GM10847 (cell line): Measurements from ENCODE around the gene GALNT14.

ENCODE experiments used
- POLR2A ChIP-seq: IDR thresholded peaks from 2 replicates; pipeline ENCODE4 v1.6.1; 2011; ENCODE audit not compliant: insufficient read length; ENCODE audit errors: extremely low read depth

Gene GALNT14

GRCh38 chr2:31023541-31023940, 114.7 kb downstream of the GALNT14 start:
- TF ChIP-seq POLR2A = no peak

- TF ChIP-seq POLR2A = no peak
Observed at GRCh38 chr2:31020713-31021112, 117.5 kb downstream of the GALNT14 start.

DNA sequence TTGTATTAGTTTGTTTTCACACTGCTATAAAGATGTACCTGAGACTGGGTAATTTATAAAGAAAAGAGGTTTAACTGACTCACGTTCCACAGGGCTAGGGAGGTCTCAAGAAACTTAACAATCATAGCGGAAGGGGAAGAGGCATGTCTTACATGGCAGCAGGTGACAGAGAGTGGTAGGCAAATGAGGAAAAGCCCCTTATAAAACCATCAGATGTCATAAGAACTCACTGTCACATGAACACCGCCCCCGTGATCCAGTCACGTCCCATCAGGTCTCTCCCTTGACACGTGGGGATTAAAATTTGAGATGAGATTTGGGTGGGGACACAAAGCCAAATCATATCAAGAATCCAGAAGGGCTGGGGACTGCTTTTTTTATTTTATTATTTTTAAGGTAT, 120.0 kb downstream of the GALNT14 start:
- TF ChIP-seq POLR2A = no peak

DNA sequence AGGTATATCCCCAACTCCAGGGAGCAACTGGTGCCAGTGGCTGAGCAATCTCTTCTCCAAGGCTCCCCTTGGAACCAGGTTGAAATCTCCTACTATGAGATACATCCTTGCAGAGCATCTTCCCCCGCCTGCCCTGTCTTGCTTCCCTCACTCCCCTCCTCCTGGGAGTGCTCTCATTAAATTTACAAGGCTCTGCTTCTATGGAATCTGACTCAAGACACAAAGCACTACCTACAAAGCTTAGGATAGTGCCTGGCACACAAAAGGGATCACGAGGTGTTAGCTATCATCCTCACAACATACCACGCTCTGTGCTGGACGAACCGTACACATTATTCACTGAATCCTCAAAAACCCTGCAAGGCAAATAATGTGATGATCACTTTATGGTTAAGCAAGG, 121.6 kb downstream of the GALNT14 start:
- no peak for TF ChIP-seq POLR2A

- no peak for TF ChIP-seq POLR2A
Observed at GRCh38 chr2:31014516-31014915, 123.7 kb downstream of the GALNT14 start.

- TF ChIP-seq POLR2A = no peak
Observed at GRCh38 chr2:31013301-31013700, 124.9 kb downstream of the GALNT14 start.

DNA sequence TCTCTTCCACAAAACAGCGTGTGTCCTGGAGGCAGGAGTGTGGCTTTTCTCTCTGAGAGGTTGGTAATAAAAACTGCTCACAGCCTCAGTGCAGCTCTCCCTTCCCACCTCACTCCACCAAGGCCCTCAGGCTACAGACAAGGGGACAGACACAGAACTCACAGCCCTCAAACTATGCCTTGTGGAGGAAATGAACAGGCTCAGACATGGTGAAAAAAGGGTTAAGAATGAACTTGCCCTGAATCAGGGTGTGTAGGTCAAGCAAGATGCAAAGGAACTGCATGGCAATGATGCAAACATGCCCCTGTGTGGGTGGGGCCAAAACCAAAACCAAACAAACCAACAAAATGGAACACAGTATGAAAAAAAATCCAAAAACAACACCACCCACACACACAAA, 125.8 kb downstream of the GALNT14 start:
- no peak for TF ChIP-seq POLR2A

- TF ChIP-seq POLR2A = no peak
Observed at GRCh38 chr2:31011587-31011986, 126.7 kb downstream of the GALNT14 start.

DNA sequence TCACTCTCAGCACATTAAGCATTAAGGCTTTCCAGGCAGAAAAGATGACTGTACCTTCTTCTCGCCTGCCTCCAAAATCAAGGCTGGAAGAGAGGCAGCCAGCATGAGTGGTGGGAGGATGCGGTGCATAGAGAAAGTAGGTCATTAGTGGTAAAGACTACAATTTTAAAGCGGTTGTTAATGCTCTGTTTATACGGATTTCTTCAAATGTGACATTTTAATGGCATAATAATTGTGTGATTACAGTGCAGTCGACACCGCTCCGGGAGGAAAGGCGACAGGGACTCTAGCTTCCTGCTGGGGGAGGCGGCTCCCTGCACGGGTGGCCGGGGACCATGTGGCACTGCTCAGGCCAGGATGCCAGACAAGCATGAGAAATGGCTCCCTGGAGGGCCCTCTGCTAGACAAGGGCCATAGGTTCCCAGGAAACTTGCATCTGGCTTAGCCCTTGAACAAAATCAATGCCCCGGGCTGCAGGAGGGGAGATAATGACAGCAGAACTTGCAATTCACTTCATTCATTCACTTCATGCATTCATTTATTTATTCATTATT, 129.6 kb downstream of the GALNT14 start:
- no peak for TF ChIP-seq POLR2A

DNA sequence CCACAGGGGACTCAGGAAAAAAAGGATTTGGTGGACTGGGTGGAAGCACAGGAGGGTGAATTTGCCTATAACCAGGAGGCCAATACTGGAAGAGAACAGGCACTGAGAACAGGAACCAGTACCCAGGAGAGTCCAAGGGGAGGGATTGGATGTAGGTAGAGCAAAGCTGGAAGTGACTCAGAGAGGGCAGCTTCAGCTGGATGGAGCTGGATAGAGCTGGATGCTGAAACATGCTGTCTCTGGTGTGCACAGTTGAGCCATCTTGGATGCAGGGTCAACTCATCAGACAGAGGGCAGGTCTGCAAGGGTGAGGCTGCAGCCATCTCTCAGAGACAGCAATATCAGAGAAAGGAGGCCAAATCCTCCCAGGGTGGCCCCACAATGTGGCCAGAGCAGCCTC, 134.0 kb downstream of the GALNT14 start:
- no peak for TF ChIP-seq POLR2A

DNA sequence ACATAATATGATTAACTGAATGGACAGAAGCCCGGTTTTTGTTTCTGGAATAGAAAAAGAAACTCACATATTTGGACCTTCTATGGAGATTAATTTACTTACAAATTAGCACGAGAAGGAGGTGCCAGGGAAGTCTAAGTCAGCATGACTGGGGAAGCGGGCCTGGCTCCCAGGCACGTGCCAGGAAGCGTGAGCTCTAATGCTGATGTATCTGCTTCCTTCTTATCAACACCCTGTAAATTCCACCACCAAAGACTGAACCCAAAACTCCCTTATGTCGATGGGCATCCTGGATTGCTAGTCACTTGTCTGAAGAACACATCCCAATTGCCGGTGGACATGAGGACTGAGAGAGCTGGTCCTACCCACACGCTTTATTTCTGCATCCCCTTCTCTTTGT, 134.5 kb downstream of the GALNT14 start:
- no peak for TF ChIP-seq POLR2A

DNA sequence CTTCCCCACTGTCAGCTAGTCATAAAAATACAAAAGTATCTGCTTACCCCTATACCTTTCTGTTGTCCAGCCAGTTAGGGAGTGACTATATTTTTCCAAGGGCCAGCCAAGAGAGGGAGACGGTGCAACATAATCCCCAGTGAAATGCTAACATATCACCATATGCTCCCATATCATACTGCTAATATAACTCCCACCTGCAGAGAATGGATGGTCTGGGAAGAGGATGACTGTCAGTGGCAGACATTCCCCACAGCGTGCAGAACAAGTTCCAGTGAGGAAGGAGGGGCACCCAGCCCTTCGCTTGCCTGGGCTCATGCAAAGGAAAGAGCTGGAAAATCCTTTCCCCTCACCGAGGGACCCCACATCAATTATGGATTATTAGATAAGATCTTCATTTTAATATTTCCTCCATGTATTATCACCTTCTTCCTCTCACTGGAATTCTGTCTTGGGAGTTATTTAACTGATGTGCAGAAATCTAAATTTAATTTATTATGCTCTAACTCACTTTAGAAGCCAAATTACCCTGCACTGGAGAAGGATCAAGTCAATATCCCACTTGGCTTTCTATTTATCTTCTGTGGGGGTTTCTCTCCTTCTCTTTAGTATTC, 135.6 kb downstream of the GALNT14 start:
- no peak for TF ChIP-seq POLR2A

DNA sequence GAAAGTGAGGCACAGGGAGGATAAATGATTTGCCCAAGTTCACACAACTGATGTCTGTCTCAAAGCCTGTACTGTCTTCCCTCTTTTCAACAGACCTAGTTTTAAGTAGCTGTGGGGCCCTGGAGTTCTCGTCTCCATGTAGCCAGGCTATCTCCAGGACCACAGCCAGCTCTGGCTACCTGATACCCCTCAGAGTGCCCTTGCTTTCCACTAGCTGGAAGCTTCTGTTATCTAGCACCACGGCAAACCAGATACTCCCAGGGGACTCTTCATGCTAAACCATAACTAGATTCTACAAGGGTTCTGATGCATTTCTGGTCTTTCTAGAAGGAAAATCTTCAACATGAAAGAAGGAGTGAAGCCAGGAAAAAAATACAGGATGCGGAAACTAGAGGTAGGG, 137.3 kb downstream of the GALNT14 start:
- TF ChIP-seq POLR2A = no peak

DNA sequence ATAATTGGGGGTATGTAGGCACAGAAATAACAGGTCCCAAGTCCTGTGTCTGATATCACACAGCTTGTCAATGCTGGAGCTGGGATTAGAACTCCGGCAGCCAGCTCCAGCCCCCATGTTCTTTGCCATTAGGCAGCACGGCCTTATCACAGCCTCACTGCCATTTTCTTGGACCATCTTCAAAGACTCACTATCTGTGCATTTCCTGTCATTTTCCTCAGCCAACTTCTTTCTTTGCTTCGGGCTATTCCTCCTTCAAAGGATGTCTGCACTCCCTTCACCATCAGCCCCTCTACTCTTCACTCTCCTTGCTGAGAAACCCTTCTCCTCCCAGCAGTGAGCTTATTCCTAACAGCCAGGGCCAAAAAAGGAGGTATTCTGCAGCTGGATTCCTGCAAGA, 139.6 kb downstream of the GALNT14 start:
- TF ChIP-seq POLR2A = no peak

DNA sequence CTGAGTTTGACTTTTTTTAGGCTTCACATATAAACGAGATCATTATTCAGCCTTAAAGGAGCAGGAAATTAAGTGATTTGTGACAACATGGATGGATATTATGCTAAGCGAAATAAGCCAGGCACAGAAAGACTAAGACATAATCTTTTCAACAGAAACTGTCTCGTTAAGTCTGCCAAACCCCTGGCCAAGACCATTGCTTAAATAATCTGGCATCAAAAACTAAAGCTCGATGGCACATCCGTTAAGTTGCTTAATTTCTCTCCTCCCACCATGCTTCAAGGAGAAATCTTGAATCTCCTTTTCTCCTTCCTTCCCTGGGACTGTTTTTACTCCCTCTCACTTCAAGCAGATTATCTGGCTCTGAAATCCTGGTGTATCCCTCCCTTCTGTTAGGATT, 140.3 kb downstream of the GALNT14 start:
- TF ChIP-seq POLR2A = no peak

DNA sequence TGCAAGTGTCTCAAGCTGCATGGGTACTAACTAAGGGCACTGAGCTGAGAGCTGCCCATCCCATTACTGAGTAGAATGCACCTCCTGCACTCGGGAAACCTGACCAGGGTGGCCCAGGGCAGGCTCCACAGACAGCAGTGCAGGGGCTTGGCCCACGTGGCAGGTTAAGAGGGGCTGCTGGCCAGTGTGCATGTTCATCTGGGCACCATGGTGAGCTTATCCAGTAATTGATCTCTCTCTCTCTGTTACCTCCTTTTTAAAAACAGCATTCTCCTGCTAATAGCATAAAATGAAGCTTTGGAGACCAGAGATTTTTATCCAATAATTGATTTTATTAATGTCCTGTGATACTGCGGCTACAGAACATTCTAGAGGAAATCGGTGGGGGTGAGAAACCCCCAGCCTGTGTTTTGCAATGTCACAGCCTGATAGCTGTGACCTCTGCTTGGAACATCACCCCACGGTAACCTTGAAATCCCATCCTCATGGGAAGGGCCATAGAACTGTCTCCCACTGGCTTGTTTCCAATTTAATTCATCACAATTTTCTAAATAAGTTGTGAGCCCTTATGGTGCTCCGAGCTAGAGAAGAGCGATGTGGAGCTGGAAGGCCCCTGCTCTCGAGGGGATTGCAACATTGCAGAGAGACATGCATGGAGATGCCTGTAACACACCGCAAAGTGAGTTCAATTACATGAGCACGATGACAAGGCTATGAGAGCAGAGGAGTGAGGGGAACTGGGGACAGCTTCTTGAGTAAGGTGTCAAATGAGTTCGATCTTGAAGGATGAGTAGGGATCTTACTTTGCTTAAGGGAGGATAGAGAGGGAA, 143.8 kb downstream of the GALNT14 start:
- TF ChIP-seq POLR2A = no peak
